Measurements from ENCODE around the gene NDRG2. TPM values are rescaled to one million over a fixed set of nuclear protein-coding genes. Genes with fewer than 3 reads are reported as not detected.
A peak's percentile ranks its signal among the peaks of the same experiment; 100 is the strongest.

NDRG2 gene
- total and polyA plus RNA-seq, 11 donors, result 187 to 661 (median 314) TPM

- peaks cover 0 to 13% (median 5%) of the 10 kb centered on the region in 12 donors for H3K4me1 ChIP-seq
- H3K36me3 ChIP-seq, result no peaks in the 10 kb centered on the region
- 5 to 11% (median 9%) methylated on average over 8 of the region's 8 CpGs for WGBS, 4 donors
- H3K9me3 ChIP-seq, result no peaks in the 10 kb centered on the region
- intact Hi-C loops (cut with DNase I), result loop anchor here in 9 of 10 donors (1.0 to 10.0 kb wide), 13 partner anchors 99 to 357 kb away; partner anchors contain the start of genes RNASE4 (in 2 of the 9) and ANG (in 1 of the 9)
- TF ChIP-seq POLR2A (IDR thresholded peaks at IDR 0.05) (no peak), CTCF (IDR thresholded peaks at IDR 0.05) (no peak)
- peak overlapping the region in 10 of 12 donors; percentile 13 to 83 (median 62) for H3K27ac ChIP-seq
- ATAC-seq, result peak in 2 of 4 donors; percentile 36 to 50
- DNase-seq, result no peak
- H3K27me3 ChIP-seq, result no peaks in the 10 kb centered on the region
- peak overlapping the region in 10 of 12 donors; percentile 59 to 73 (median 64) for H3K4me3 ChIP-seq
These were observed 53.2 kb downstream of the NDRG2 start for GRCh38 chr14:20971705-20972021.

GRCh38 chr14:20970983-20971704 lies 53.7 kb downstream of the NDRG2 start:
- peak; percentile 92 to 97 (median 96) for ATAC-seq
- Histone ChIP-seq H3K36me3 (no peaks in the 10 kb centered on the region), H3K4me1 (peaks cover 0 to 13% (median 5%) of the 10 kb centered on the region in 12 donors), H3K27ac (peak overlapping the region in 11 of 12 donors; percentile 14 to 83 (median 58)), H3K4me3 (peak overlapping the region; percentile 43 to 73 (median 64)), H3K9me3 (no peaks in the 10 kb centered on the region), H3K27me3 (no peaks in the 10 kb centered on the region)
- 1 to 2% (median 1%) methylated on average over 41 to 47 of the region's 47 CpGs for WGBS, 4 donors
- TF ChIP-seq POLR2A (IDR thresholded peaks at IDR 0.05) (no peak), CTCF (IDR thresholded peaks at IDR 0.05) (peak; percentile 68 to 90 (median 76))
- intact Hi-C loops (cut with DNase I), result loop anchor here in 9 of 10 donors (1.0 to 10.0 kb wide), 13 partner anchors 99 to 356 kb away; partner anchors contain the start of genes RNASE4 (in 2 of the 9) and ANG (in 1 of the 9)
- peak; percentile 85 to 93 (median 86) for DNase-seq

GRCh38 chr14:20970647-20970982 lies 54.2 kb downstream of the NDRG2 start:
- WGBS, 4 donors, result 21 to 40% (median 28%) methylated on average over 10 of the region's 10 CpGs
- Histone ChIP-seq H3K27me3 (no peaks in the 10 kb centered on the region), H3K4me1 (peaks cover 0 to 13% (median 5%) of the 10 kb centered on the region in 12 donors), H3K4me3 (peak overlapping the region; percentile 43 to 73 (median 64)), H3K9me3 (no peaks in the 10 kb centered on the region), H3K27ac (peak overlapping the region in 11 of 12 donors; percentile 14 to 83 (median 58)), H3K36me3 (no peaks in the 10 kb centered on the region)
- DNase-seq (no peak), ATAC-seq (peak in 3 of 4 donors; percentile 3 to 32 (median 6))
- intact Hi-C loops (cut with DNase I), result loop anchor here in 9 of 10 donors (2.0 to 10.0 kb wide), 12 partner anchors 98 to 356 kb away; partner anchors contain the start of genes RNASE4 (in 2 of the 9) and ANG (in 1 of the 9)
- TF ChIP-seq CTCF (IDR thresholded peaks at IDR 0.05) (no peak), POLR2A (IDR thresholded peaks at IDR 0.05) (no peak)

GRCh38 chr14:20969336-20969735 lies 55.5 kb downstream of the NDRG2 start:
- intact Hi-C loops (cut with DNase I), result loop anchor here in 2 of 10 donors (5.0 to 10.0 kb wide), 3 partner anchors 112 to 275 kb away; no protein-coding TSS in a partner anchor

More at GRCh38 chr14:20969336-20969735, 55.5 kb downstream of the NDRG2 start:
- WGBS, 4 donors, result 89 to 97% (median 93%) methylated on average over 3 of the region's 3 CpGs
- H3K36me3 ChIP-seq, result no peaks in the 10 kb centered on the region
- peaks cover 0 to 13% (median 5%) of the 10 kb centered on the region in 12 donors for H3K4me1 ChIP-seq
- no peak for ATAC-seq
- no peaks in the 10 kb centered on the region for H3K27me3 ChIP-seq
- H3K27ac ChIP-seq, result no peak overlapping the region
- DNase-seq, result no peak
- H3K9me3 ChIP-seq, result no peaks in the 10 kb centered on the region
- no peak for TF ChIP-seq POLR2A (IDR thresholded peaks at IDR 0.05)
- no peak for TF ChIP-seq CTCF (IDR thresholded peaks at IDR 0.05)
- no peak overlapping the region for H3K4me3 ChIP-seq
